Mammary epithelial cell (primary cell): Measurements from ENCODE around the gene AMN1.
"Not testable (repeated sequence)": the region's sequence is repeated elsewhere in the genome, so short reads cannot be mapped to it uniquely, and the experiment has no call there.

Experiments
- CTCF ChIP-seq, 2 donors: IDR thresholded peaks in 1 of 2; conservative IDR thresholded peaks in 1 of 2; 2 replicates each; pipeline ENCODE4 v1.5.1; 2011 to 2012; ENCODE audit warnings: inconsistent platforms in 2 of 2, low read length in 2 of 2, mild to moderate bottlenecking in 2 of 2, control low read depth in 1 of 2, low read depth in 1 of 2; ENCODE audit not compliant: insufficient read depth in 1 of 2; ENCODE audit errors: extremely low read depth in 1 of 2
- EZH2 ChIP-seq: IDR thresholded peaks from 2 replicates; pipeline ENCODE4 v1.6.1; 2012; ENCODE audit warnings: low read length, inconsistent platforms, borderline replicate concordance

- TF ChIP-seq EZH2; CTCF (conservative IDR thresholded peaks at IDR 0.05 in 1 of 2, IDR thresholded peaks at IDR 0.05 in 1 of 2; ENCODE audit: extremely low read depth in 1 of 2, insufficient read depth in 1 of 2, low read depth in 1 of 2, low read length in 2 of 2): not testable (repeated sequence)
Observed at GRCh38 chr12:31669582-31669981, 59.2 kb downstream of the AMN1 start.
